PC-9 (cell line): Measurements from ENCODE around the gene TIMM9. TPM values are rescaled to one million over a fixed set of nuclear protein-coding genes. Genes with fewer than 3 reads are reported as not detected.
A peak's percentile ranks its signal among the peaks of the same experiment; 100 is the strongest.
"Not testable (repeated sequence)": the region's sequence is repeated elsewhere in the genome, so short reads cannot be mapped to it uniquely, and the experiment has no call there.

Experiments
- BruUV-seq: library from RNA; stranded (reverse); fragments of 400-500 nt; replicated peaks from 2 replicates; lab custom pipeline; 2021; lab: Mats Ljungman, UMichigan
- CTCF ChIA-PET: fragments of 300-600 bp; sonication (Branson Sonifier 250); formaldehyde crosslinking; loops from one replicate; lab custom pipeline; 2022; ENCODE audit warnings: antibody characterized with exemption; lab: Charles Lee
- POLR2A ChIA-PET: fragments of 300-600 bp; sonication (Branson Sonifier 250); formaldehyde crosslinking; loops from one replicate; lab custom pipeline; 2022; ENCODE audit warnings: antibody characterized with exemption; ENCODE audit not compliant: unreplicated experiment; lab: Charles Lee
- DNase-seq, 2 experiments: peaks; one replicate each; pipeline versions ENCODE4 v3.0.0 to v3.0.0-alpha.2; 2015 to 2022; ENCODE audit warnings: mixed read lengths in 1 of 2
- H2AFZ ChIP-seq: fragments of 200-600 bp; sonication (generic); 2 replicates; pipeline ENCODE4 v1.8.1; 2017; ENCODE audit warnings: antibody characterized with exemption
- H3F3A ChIP-seq: fragments of 200-600 bp; sonication (generic); 2 replicates; pipeline ENCODE4 v1.8.1; 2017; ENCODE audit warnings: antibody characterized with exemption, mild to moderate bottlenecking, low read depth; ENCODE audit not compliant: insufficient read depth
- H3K27ac ChIP-seq: fragments of 200-600 bp; sonication (generic); 2 replicates; pipeline ENCODE4 v1.6.1; 2016; ENCODE audit warnings: mixed run types
- H3K27me3 ChIP-seq: fragments of 200-600 bp; sonication (generic); 2 replicates; pipeline ENCODE4 v1.6.1; 2016; ENCODE audit warnings: low read depth, mixed run types; ENCODE audit not compliant: insufficient read depth
- H3K36me3 ChIP-seq: fragments of 200-600 bp; sonication (generic); 2 replicates; pipeline ENCODE4 v1.6.1; 2016; ENCODE audit warnings: low read depth, mixed run types
- H3K4me1 ChIP-seq: fragments of 200-600 bp; sonication (generic); replicated peaks from 2 replicates; pipeline ENCODE4 v1.6.1; 2016; ENCODE audit warnings: mixed run types; ENCODE audit not compliant: insufficient read depth
- H3K4me2 ChIP-seq: fragments of 200-600 bp; sonication (generic); 2 replicates; pipeline ENCODE4 v1.6.1; 2017; ENCODE audit warnings: mixed run types
- H3K4me3 ChIP-seq: fragments of 200-600 bp; sonication (generic); 2 replicates; pipeline ENCODE4 v1.6.1; 2016; ENCODE audit warnings: mixed run types
- H3K79me2 ChIP-seq: fragments of 200-600 bp; sonication (generic); 2 replicates; pipeline ENCODE4 v1.6.1; 2017; ENCODE audit warnings: low read depth, mixed run types
- H3K9me2 ChIP-seq: fragments of 200-600 bp; sonication (generic); 2 replicates; pipeline ENCODE4 v1.8.1; 2017; ENCODE audit warnings: mild to moderate bottlenecking; ENCODE audit not compliant: insufficient read depth
- H3K9me3 ChIP-seq: fragments of 200-600 bp; sonication (generic); 2 replicates; pipeline ENCODE4 v1.8.1; 2016; ENCODE audit warnings: low read depth; ENCODE audit not compliant: insufficient read depth
- H4K20me1 ChIP-seq: fragments of 200-600 bp; sonication (generic); 2 replicates; pipeline ENCODE4 v1.8.1; 2017; ENCODE audit not compliant: insufficient read depth
- EZH2 ChIP-seq: fragments of 200-600 bp; sonication (generic); IDR thresholded peaks from 2 replicates; pipeline ENCODE4 v1.8.0; 2017; ENCODE audit warnings: antibody characterized with exemption, low read depth
- intact Hi-C: fragments of 100-400 bp; cut with micrococcal nuclease; formaldehyde crosslinking; loops from one replicate; pipeline ENCODE4 v1.10.0; 2022; ENCODE audit not compliant: unreplicated experiment
- total RNA-seq: library from RNA; stranded (reverse); gene quantifications from 2 replicates; pipeline ENCODE4 v1.2.3, GENCODE V29; 2021
- TF ChIP-seq, protein P1 (sequence below): fragments of 200-600 bp; sonication (generic); conservative IDR thresholded peaks from 2 replicates; pipeline ENCODE4 v1.6.1; 2017; ENCODE audit warnings: mixed run types, antibody characterized with exemption, mild to moderate bottlenecking, moderate library complexity

The TIMM9 gene
- total RNA-seq, 1 experiment from 2014 or later = 37.0 TPM

DNA sequence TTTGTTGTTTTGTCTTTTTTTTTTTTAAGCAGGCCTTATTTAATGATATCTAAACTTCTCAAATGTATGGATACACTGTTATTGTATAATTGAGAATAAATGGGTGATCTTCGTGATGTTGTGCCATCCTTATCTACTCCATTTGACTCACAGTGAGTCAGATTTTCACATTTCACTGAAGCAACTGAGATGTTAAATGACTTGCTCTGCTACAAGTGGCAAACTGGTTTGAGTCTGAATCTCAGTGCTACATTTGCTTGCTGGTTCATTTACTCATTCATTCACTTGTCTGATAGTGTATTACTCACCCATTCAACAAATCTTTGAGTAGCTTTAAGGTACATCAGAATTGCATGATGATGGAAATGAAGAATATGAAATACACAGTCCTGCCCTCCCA is 2.8 kb upstream of the TIMM9 start:
- H3K9me2 ChIP-seq = no peaks in the 10 kb centered on the region
- H4K20me1 ChIP-seq = no peaks in the 10 kb centered on the region
- H3K4me3 ChIP-seq = no peak overlapping the region
- no peaks in the 10 kb centered on the region for H3K27me3 ChIP-seq
- H3K79me2 ChIP-seq = peaks cover 35% of the 10 kb centered on the region
- ChIA-PET CTCF (no interaction called here), POLR2A (no interaction called here)
- no TSS peak for BruUV-seq
- H3K9me3 ChIP-seq = no peaks in the 10 kb centered on the region
- intact Hi-C loops = no loop called here
- no peak overlapping the region for H2AFZ ChIP-seq
- H3K4me2 ChIP-seq = 0 out of 2 replicates have a peak overlapping the region, but pooled peaks have one; percentile 90
- peaks cover 22% of the 10 kb centered on the region for H3K4me1 ChIP-seq
- DNase-seq = no peak
- peaks cover 13% of the 10 kb centered on the region; the same call in 1 of the 2 replicates for H3F3A ChIP-seq
- H3K27ac ChIP-seq = no peak overlapping the region
- TF ChIP-seq, protein P1, sequence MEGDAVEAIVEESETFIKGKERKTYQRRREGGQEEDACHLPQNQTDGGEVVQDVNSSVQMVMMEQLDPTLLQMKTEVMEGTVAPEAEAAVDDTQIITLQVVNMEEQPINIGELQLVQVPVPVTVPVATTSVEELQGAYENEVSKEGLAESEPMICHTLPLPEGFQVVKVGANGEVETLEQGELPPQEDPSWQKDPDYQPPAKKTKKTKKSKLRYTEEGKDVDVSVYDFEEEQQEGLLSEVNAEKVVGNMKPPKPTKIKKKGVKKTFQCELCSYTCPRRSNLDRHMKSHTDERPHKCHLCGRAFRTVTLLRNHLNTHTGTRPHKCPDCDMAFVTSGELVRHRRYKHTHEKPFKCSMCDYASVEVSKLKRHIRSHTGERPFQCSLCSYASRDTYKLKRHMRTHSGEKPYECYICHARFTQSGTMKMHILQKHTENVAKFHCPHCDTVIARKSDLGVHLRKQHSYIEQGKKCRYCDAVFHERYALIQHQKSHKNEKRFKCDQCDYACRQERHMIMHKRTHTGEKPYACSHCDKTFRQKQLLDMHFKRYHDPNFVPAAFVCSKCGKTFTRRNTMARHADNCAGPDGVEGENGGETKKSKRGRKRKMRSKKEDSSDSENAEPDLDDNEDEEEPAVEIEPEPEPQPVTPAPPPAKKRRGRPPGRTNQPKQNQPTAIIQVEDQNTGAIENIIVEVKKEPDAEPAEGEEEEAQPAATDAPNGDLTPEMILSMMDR = no peak
- TF ChIP-seq EZH2 = no peak
- H3K36me3 ChIP-seq = 0 out of 2 replicates have a peak, but pooled peaks cover 5% of the 10 kb centered on the region

DNA sequence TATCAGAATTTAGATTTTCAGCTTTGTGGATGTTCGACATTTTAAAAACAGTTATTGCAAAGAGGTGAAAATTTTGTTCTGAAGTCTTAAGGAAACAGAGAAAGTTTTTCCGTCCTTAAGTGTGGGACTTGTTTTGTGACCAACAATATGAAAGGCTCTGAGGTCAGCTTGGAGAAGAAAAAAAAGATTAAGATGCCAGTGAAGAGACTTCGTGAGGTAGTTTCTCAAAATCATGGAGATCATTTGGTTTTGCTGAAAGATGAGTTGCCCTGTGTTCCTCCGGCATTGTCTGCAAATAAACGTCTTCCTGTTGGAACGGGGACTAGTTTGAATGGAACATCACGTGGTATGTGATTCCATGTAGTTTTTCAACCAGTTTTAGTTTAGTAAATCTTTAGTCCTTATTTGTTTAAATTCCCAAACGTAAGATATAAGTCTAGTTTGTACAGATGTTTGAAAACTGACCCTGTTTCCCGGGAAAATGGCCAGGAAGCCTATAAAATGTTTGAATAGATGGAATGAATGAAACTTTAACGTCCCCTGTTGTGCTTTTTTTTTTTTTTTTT is 870 bp upstream of the TIMM9 start:
- ChIA-PET CTCF (no interaction called here), POLR2A (no interaction called here)
- H4K20me1 ChIP-seq = no peaks in the 10 kb centered on the region
- H3K27ac ChIP-seq = peak overlapping the region; percentile 80
- peak overlapping the region; percentile 90 for H3K4me2 ChIP-seq
- no peaks in the 10 kb centered on the region for H3K9me2 ChIP-seq
- intact Hi-C loops = no loop called here
- H3F3A ChIP-seq = peaks cover 18% of the 10 kb centered on the region; the same call in 1 of the 2 replicates
- H3K9me3 ChIP-seq = no peaks in the 10 kb centered on the region
- DNase-seq = peak in 1 of 2 experiments; percentile 38
- peaks cover 22% of the 10 kb centered on the region for H3K4me1 ChIP-seq
- BruUV-seq = TSS peak; percentile 69
- peaks cover 11% of the 10 kb centered on the region; the same call in 1 of the 2 replicates for H3K36me3 ChIP-seq
- H3K79me2 ChIP-seq = peaks cover 50% of the 10 kb centered on the region
- H3K4me3 ChIP-seq = peak overlapping the region; percentile 90
- TF ChIP-seq, protein P1 = no peak
- TF ChIP-seq EZH2 = no peak
- H3K27me3 ChIP-seq = no peaks in the 10 kb centered on the region
- peak overlapping the region; percentile 97 for H2AFZ ChIP-seq

DNA sequence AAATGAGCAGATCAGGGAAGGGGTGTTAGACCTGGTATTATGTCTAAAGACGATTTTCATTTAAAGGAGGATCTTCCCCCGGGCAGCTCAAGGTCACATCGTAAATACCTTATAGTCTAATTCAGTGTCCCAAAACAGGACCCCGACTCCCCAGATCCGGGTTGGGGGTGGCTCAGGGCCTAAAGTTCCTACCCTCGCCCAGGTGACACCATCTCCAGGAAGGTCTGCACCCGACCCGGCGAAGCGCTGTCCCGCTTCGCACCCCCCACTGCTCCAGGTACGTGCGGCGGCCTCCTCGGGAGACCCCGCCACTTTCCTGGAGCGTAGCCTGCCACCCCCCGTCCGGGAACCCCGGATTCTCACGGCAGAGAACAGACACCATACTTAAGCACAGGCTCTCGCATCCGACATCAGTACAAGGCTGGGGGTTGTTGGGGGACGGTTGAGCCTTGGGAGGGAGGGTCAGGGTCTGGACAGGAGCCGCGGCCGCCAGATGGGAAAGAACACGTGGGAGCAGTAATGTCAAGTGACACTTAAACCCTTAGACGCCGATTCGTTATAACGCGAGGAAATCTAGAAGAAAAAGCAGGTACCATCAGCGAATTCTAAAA is 556 bp downstream of the TIMM9 start:
- peak overlapping the region; percentile 90 for H3K4me3 ChIP-seq
- H3K27ac ChIP-seq = peak overlapping the region; percentile 80
- H3K4me1 ChIP-seq = peaks cover 22% of the 10 kb centered on the region
- no peaks in the 10 kb centered on the region for H3K9me2 ChIP-seq
- H2AFZ ChIP-seq = peak overlapping the region; percentile 97
- H3K9me3 ChIP-seq = no peaks in the 10 kb centered on the region
- intact Hi-C loops = loop anchor here (1.0 kb wide), 1 partner anchor 129 kb away; no protein-coding TSS in a partner anchor
- peak overlapping the region; percentile 90 for H3K4me2 ChIP-seq
- TSS peak; percentile 60 for BruUV-seq
- ChIA-PET CTCF (no interaction called here), POLR2A (no interaction called here)
- H3K36me3 ChIP-seq = peaks cover 15% of the 10 kb centered on the region
- H3K79me2 ChIP-seq = peaks cover 50% of the 10 kb centered on the region
- peaks cover 23% of the 10 kb centered on the region; the same call in 1 of the 2 replicates for H3F3A ChIP-seq
- H4K20me1 ChIP-seq = no peaks in the 10 kb centered on the region
- no peak for TF ChIP-seq EZH2
- TF ChIP-seq, protein P1 = no peak
- H3K27me3 ChIP-seq = no peaks in the 10 kb centered on the region
- peak; percentile 37 to 53 for DNase-seq

DNA sequence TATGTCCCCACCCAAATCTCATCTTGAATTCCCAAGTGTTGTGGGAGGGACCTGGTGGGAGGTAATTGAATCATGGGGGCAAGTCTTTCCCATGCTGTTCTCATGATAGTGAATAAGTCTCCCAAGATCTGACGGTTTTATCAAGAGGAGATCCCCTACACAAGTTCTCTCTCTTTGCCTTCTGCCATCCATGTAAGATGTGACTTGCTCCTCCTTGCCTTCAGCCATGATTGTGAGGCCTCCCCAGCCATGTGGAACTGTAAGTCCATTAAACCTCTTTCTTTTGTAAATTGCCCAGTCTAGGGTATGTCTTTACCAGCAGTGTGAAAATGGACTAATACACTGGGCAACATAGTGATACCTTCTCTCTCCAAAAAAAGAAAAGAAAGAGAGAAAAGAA is 10.4 kb downstream of the TIMM9 start:
- H3K27me3 ChIP-seq, H3K4me3 ChIP-seq, DNase-seq, H3K79me2 ChIP-seq, H3F3A ChIP-seq, H3K27ac ChIP-seq, H3K9me3 ChIP-seq, H2AFZ ChIP-seq, H3K9me2 ChIP-seq, BruUV-seq, CTCF ChIA-PET, H3K4me1 ChIP-seq, H3K4me2 ChIP-seq, intact Hi-C loops: not testable (repeated sequence)
- peaks cover 14% of the 10 kb centered on the region for H3K36me3 ChIP-seq
- POLR2A ChIA-PET = interaction anchor here (0.6 to 0.7 kb wide), 3 partner anchors 173 to 1839 kb away, joined by 3 to 11 read pairs (median 8); no protein-coding TSS in a partner anchor
- H4K20me1 ChIP-seq = peaks cover 13% of the 10 kb centered on the region
